ENCODE results near the gene UNC45A.

- no peak for TF ChIP-seq ZNF513 (tag by site-specific recombination; IDR thresholded peaks at IDR 0.05)
- no peak for TF ChIP-seq CTCF (tag by site-specific recombination; IDR thresholded peaks at IDR 0.05)
- TF ChIP-seq MYNN (tag by site-specific recombination; IDR thresholded peaks at IDR 0.05; ENCODE audit: borderline replicate concordance): no peak
- no peak for TF ChIP-seq ZSCAN16 (tag by site-specific recombination; IDR thresholded peaks at IDR 0.05)
- TF ChIP-seq, protein P1, sequence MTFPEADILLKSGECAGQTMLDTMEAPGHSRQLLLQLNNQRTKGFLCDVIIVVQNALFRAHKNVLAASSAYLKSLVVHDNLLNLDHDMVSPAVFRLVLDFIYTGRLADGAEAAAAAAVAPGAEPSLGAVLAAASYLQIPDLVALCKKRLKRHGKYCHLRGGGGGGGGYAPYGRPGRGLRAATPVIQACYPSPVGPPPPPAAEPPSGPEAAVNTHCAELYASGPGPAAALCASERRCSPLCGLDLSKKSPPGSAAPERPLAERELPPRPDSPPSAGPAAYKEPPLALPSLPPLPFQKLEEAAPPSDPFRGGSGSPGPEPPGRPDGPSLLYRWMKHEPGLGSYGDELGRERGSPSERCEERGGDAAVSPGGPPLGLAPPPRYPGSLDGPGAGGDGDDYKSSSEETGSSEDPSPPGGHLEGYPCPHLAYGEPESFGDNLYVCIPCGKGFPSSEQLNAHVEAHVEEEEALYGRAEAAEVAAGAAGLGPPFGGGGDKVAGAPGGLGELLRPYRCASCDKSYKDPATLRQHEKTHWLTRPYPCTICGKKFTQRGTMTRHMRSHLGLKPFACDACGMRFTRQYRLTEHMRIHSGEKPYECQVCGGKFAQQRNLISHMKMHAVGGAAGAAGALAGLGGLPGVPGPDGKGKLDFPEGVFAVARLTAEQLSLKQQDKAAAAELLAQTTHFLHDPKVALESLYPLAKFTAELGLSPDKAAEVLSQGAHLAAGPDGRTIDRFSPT (tag by site-specific recombination; IDR thresholded peaks at IDR 0.05): no peak
- no peak for TF ChIP-seq GLIS1 (tag by site-specific recombination; IDR thresholded peaks at IDR 0.05)
- no peak for TF ChIP-seq ZNF132 (tag by site-specific recombination; IDR thresholded peaks at IDR 0.05; ENCODE audit: borderline replicate concordance)
- no peak for TF ChIP-seq SP2 (tag by site-specific recombination; IDR thresholded peaks at IDR 0.05)
- TF ChIP-seq, protein P2, sequence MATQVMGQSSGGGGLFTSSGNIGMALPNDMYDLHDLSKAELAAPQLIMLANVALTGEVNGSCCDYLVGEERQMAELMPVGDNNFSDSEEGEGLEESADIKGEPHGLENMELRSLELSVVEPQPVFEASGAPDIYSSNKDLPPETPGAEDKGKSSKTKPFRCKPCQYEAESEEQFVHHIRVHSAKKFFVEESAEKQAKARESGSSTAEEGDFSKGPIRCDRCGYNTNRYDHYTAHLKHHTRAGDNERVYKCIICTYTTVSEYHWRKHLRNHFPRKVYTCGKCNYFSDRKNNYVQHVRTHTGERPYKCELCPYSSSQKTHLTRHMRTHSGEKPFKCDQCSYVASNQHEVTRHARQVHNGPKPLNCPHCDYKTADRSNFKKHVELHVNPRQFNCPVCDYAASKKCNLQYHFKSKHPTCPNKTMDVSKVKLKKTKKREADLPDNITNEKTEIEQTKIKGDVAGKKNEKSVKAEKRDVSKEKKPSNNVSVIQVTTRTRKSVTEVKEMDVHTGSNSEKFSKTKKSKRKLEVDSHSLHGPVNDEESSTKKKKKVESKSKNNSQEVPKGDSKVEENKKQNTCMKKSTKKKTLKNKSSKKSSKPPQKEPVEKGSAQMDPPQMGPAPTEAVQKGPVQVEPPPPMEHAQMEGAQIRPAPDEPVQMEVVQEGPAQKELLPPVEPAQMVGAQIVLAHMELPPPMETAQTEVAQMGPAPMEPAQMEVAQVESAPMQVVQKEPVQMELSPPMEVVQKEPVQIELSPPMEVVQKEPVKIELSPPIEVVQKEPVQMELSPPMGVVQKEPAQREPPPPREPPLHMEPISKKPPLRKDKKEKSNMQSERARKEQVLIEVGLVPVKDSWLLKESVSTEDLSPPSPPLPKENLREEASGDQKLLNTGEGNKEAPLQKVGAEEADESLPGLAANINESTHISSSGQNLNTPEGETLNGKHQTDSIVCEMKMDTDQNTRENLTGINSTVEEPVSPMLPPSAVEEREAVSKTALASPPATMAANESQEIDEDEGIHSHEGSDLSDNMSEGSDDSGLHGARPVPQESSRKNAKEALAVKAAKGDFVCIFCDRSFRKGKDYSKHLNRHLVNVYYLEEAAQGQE (tag by site-specific recombination; IDR thresholded peaks at IDR 0.05): no peak
- no peak for TF ChIP-seq KLF16 (tag by site-specific recombination; IDR thresholded peaks at IDR 0.05)
- no peak for TF ChIP-seq ZNF596 (tag by site-specific recombination; IDR thresholded peaks at IDR 0.05)
- no peak for TF ChIP-seq ZNF148 (tag by site-specific recombination; IDR thresholded peaks at IDR 0.05; ENCODE audit: borderline replicate concordance)
These were observed 16.2 kb upstream of the UNC45A start for GRCh38 chr15:90918835-90919234.
